ENCODE data around the gene CNNM4.

DNA sequence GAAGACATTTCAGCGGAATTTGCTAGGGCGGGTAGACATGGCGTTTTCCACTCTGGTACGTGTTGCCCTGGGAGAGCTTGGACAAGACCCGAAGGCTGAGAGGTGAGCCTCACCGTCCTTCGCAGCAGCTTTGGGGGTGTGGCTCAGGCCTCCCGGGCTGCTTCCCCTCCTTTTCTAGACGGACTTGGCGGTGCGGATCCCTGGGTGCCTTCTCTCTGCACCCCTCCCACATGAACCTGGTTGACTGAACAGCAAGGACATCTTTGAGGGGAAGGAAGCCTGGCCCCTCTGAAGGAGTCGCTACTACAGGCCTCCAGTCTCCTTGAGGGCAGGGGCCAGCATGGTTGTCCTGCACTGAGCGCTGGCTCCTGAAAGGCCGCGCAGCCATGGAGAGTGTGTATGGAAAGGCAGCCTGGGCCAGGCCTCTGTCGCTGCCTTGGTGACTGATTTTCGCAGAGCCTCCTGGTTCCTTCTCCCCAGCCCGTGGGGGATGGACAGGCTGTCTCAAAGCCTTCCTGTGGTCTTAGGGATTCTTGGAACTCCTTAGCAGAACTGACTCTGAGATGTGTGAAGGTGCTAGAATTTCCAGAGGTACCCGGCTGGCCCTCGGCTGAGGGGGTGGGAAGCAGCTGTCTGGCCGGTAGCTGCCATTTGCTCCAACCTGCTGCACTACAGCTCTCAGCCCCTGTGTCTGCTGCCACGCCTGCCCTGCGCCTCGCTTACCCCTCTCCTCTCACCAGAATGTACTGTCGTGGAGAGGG lies 9.9 kb downstream of the CNNM4 start:
- TF ChIP-seq EP300 (IDR thresholded peaks at IDR 0.05; ENCODE audit: low read depth) (no peak), CTCF (IDR thresholded peaks at IDR 0.05) (no peak)
